ENCODE measurements around the gene MAU2.

Gene MAU2

GRCh38 chr19:19308373-19308772 is 12.3 kb upstream of the MAU2 start:
- no peak for ATAC-seq
- TF ChIP-seq POU6F1 (CRISPR knock-in tag; IDR thresholded peaks at IDR 0.05; ENCODE audit: borderline replicate concordance, low read depth) (no peak), ZNF70 (CRISPR knock-in tag; IDR thresholded peaks at IDR 0.05) (no peak), CREB5 (CRISPR knock-in tag; IDR thresholded peaks at IDR 0.05; ENCODE audit: low read depth) (no peak), TOX (CRISPR knock-in tag; IDR thresholded peaks at IDR 0.05; ENCODE audit: borderline replicate concordance) (no peak), ZC3H10 (CRISPR knock-in tag; IDR thresholded peaks at IDR 0.05) (no peak)
- TF ChIP-seq, protein P1, sequence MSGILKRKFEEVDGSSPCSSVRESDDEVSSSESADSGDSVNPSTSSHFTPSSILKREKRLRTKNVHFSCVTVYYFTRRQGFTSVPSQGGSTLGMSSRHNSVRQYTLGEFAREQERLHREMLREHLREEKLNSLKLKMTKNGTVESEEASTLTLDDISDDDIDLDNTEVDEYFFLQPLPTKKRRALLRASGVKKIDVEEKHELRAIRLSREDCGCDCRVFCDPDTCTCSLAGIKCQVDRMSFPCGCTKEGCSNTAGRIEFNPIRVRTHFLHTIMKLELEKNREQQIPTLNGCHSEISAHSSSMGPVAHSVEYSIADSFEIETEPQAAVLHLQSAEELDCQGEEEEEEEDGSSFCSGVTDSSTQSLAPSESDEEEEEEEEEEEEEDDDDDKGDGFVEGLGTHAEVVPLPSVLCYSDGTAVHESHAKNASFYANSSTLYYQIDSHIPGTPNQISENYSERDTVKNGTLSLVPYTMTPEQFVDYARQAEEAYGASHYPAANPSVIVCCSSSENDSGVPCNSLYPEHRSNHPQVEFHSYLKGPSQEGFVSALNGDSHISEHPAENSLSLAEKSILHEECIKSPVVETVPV (CRISPR knock-in tag; IDR thresholded peaks at IDR 0.05) = no peak

- no peak for ATAC-seq
- TF ChIP-seq OSR1 (CRISPR knock-in tag; IDR thresholded peaks at IDR 0.05) (no peak), ISL1 (CRISPR knock-in tag; IDR thresholded peaks at IDR 0.05) (no peak), RARB (CRISPR knock-in tag; IDR thresholded peaks at IDR 0.05) (no peak), CSDC2 (CRISPR knock-in tag; IDR thresholded peaks at IDR 0.05) (no peak), ZNF565 (CRISPR knock-in tag; conservative IDR thresholded peaks at IDR 0.05; ENCODE audit: low read depth) (no peak), ZNF8 (CRISPR knock-in tag; IDR thresholded peaks at IDR 0.05) (no peak), GLIS3 (CRISPR knock-in tag; IDR thresholded peaks at IDR 0.05) (no peak), ARNTL (CRISPR knock-in tag; IDR thresholded peaks at IDR 0.05; ENCODE audit: borderline replicate concordance, low read depth) (no peak), ESRRG (CRISPR knock-in tag; IDR thresholded peaks at IDR 0.05) (no peak), ZFP30 (CRISPR knock-in tag; IDR thresholded peaks at IDR 0.05) (no peak), ZC3H10 (CRISPR knock-in tag; IDR thresholded peaks at IDR 0.05) (no peak), SNAI2 (CRISPR knock-in tag; IDR thresholded peaks at IDR 0.05) (no peak)
- TF ChIP-seq, protein P2, sequence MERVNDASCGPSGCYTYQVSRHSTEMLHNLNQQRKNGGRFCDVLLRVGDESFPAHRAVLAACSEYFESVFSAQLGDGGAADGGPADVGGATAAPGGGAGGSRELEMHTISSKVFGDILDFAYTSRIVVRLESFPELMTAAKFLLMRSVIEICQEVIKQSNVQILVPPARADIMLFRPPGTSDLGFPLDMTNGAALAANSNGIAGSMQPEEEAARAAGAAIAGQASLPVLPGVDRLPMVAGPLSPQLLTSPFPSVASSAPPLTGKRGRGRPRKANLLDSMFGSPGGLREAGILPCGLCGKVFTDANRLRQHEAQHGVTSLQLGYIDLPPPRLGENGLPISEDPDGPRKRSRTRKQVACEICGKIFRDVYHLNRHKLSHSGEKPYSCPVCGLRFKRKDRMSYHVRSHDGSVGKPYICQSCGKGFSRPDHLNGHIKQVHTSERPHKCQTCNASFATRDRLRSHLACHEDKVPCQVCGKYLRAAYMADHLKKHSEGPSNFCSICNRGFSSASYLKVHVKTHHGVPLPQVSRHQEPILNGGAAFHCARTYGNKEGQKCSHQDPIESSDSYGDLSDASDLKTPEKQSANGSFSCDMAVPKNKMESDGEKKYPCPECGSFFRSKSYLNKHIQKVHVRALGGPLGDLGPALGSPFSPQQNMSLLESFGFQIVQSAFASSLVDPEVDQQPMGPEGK (CRISPR knock-in tag; IDR thresholded peaks at IDR 0.05; ENCODE audit: borderline replicate concordance) = no peak
- TF ChIP-seq, protein P1 (CRISPR knock-in tag; IDR thresholded peaks at IDR 0.05) = no peak
Observed at GRCh38 chr19:19315444-19315843, 5.2 kb upstream of the MAU2 start.

GRCh38 chr19:19316082-19316481 is 4.5 kb upstream of the MAU2 start:
- ATAC-seq = no peak
- no peak for TF ChIP-seq POU6F1 (CRISPR knock-in tag; IDR thresholded peaks at IDR 0.05; ENCODE audit: borderline replicate concordance, low read depth)
- no peak for TF ChIP-seq ZNF70 (CRISPR knock-in tag; IDR thresholded peaks at IDR 0.05)
- TF ChIP-seq SNAI2 (CRISPR knock-in tag; IDR thresholded peaks at IDR 0.05) = no peak
- TF ChIP-seq, protein P2 (CRISPR knock-in tag; IDR thresholded peaks at IDR 0.05; ENCODE audit: borderline replicate concordance) = no peak
- TF ChIP-seq CSDC2 (CRISPR knock-in tag; IDR thresholded peaks at IDR 0.05) = no peak
- TF ChIP-seq RARB (CRISPR knock-in tag; IDR thresholded peaks at IDR 0.05) = no peak
- TF ChIP-seq PPARA (CRISPR knock-in tag; IDR thresholded peaks at IDR 0.05; ENCODE audit: borderline replicate concordance) = no peak
- no peak for TF ChIP-seq ZC3H10 (CRISPR knock-in tag; IDR thresholded peaks at IDR 0.05)
- no peak for TF ChIP-seq ZNF565 (CRISPR knock-in tag; conservative IDR thresholded peaks at IDR 0.05; ENCODE audit: low read depth)
- TF ChIP-seq TOX (CRISPR knock-in tag; IDR thresholded peaks at IDR 0.05; ENCODE audit: borderline replicate concordance) = no peak
- TF ChIP-seq ZFP3 (CRISPR knock-in tag; IDR thresholded peaks at IDR 0.05) = no peak
- no peak for TF ChIP-seq ESRRG (CRISPR knock-in tag; IDR thresholded peaks at IDR 0.05)
- TF ChIP-seq OSR1 (CRISPR knock-in tag; IDR thresholded peaks at IDR 0.05) = no peak

Data from SK-N-SH treated with all-trans-retinoic acid at 6 μM for 48 hours (cell line).